Measurements from ENCODE around the gene SPATA20. TPM values are rescaled to one million over a fixed set of nuclear protein-coding genes. Genes with fewer than 3 reads are reported as not detected.

SPATA20 gene
- total RNA-seq, 3 donors from 2014 or later: 52.4 to 62.3 (median 58.4) TPM

DNA sequence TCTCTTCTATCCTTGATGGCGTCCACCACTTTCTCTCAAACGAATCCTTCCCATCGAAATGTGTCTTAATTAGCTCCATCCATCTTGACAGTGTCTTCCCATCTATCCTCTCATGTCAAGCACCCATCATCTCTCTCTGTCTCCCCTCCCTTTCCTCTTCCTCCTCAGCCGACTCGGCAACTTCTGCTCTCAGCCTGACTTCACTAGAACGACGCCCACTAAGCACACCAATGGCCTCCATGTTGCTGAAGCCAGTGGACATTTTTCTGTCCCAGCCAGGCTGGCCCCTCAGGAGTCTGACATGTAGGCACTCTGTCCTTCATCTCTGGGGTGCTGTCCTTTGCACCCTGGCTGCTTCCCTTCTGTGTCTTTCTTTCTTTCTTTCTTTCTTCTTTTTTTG, 2.5 kb upstream of the SPATA20 start:
- no peak for TF ChIP-seq POLR2AphosphoS5 (IDR thresholded peaks at IDR 0.05)
- TF ChIP-seq, protein P1, sequence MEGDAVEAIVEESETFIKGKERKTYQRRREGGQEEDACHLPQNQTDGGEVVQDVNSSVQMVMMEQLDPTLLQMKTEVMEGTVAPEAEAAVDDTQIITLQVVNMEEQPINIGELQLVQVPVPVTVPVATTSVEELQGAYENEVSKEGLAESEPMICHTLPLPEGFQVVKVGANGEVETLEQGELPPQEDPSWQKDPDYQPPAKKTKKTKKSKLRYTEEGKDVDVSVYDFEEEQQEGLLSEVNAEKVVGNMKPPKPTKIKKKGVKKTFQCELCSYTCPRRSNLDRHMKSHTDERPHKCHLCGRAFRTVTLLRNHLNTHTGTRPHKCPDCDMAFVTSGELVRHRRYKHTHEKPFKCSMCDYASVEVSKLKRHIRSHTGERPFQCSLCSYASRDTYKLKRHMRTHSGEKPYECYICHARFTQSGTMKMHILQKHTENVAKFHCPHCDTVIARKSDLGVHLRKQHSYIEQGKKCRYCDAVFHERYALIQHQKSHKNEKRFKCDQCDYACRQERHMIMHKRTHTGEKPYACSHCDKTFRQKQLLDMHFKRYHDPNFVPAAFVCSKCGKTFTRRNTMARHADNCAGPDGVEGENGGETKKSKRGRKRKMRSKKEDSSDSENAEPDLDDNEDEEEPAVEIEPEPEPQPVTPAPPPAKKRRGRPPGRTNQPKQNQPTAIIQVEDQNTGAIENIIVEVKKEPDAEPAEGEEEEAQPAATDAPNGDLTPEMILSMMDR (IDR thresholded peaks at IDR 0.05): no peak
- TF ChIP-seq POLR2A (IDR thresholded peaks at IDR 0.05): no peak

DNA sequence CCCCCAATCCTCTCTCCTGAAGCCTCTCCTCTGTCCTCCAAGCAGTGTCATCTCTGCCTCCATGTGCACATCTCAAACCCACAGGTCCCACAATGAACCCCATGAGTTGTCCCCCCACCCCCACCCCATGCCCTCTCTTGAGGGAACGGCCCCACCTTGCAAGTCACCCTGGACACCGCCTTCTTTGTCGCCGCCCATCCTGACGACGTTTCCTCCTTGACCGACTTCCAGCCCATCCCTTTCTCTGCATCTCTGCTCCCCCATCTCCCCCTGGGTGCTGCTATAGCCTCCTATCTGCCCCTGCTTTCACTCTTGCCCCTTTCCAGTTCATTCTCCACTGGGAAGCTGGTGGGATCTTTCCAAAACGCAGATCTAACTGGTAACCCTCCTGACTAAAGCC, 1.7 kb upstream of the SPATA20 start:
- no peak overlapping the region for H3K4me3 ChIP-seq
- peaks cover 0 to 3% of the 10 kb centered on the region in 2 donors for H3K4me1 ChIP-seq
- H3K27ac ChIP-seq: no peak overlapping the region
- no peaks in the 10 kb centered on the region for H3K27me3 ChIP-seq
- no peaks in the 10 kb centered on the region for H3K36me3 ChIP-seq
- no peak for TF ChIP-seq POLR2A (IDR thresholded peaks at IDR 0.05)
- TF ChIP-seq, protein P1 (IDR thresholded peaks at IDR 0.05): no peak
- TF ChIP-seq POLR2AphosphoS5 (IDR thresholded peaks at IDR 0.05): no peak
- no peaks in the 10 kb centered on the region for H3K9me3 ChIP-seq
- intact Hi-C loops (cut with DNase I; ENCODE audit: low total_unique reads): loop anchor here (10.0 kb wide), 1 partner anchor 299 kb away; no protein-coding TSS in a partner anchor
- DNase-seq (ENCODE audit: low spot score in 2 of 2): no peak

More for the DNA sequence above, 2.5 kb upstream of the SPATA20 start:
- Histone ChIP-seq H3K36me3 (no peaks in the 10 kb centered on the region), H3K4me1 (peaks cover 0 to 3% of the 10 kb centered on the region in 2 donors), H3K27me3 (no peaks in the 10 kb centered on the region), H3K27ac (no peak overlapping the region), H3K9me3 (no peaks in the 10 kb centered on the region), H3K4me3 (no peak overlapping the region)
- DNase-seq (ENCODE audit: low spot score in 2 of 2): no peak
- intact Hi-C loops (cut with DNase I; ENCODE audit: low total_unique reads): loop anchor here (10.0 kb wide), 1 partner anchor 300 kb away; no protein-coding TSS in a partner anchor

DNA sequence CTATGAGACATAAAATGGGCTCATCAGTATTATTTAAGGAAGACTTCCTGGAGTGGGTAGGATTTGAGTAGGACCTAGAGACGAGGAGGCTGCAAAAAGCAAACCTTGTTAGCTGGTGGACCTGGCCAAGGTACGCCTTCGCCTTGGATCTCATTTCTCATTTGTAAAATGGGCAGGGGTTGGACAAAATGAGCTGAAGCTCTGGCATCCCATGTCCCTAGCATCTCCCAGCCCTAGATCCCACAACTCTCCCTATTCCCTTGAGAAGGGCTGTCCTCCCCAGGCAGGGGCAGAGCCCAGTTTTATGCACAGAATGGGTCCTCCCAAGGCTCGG, 306 bp upstream of the SPATA20 start:
- TF ChIP-seq POLR2AphosphoS5 (IDR thresholded peaks at IDR 0.05) (no peak), POLR2A (IDR thresholded peaks at IDR 0.05) (no peak)
- TF ChIP-seq, protein P1 (IDR thresholded peaks at IDR 0.05): no peak
- Histone ChIP-seq H3K4me3 (peak overlapping the region; percentile 65 to 81 (median 72)), H3K36me3 (no peaks in the 10 kb centered on the region), H3K27ac (peak overlapping the region; percentile 26 to 86), H3K27me3 (no peaks in the 10 kb centered on the region), H3K4me1 (peaks cover 0 to 3% of the 10 kb centered on the region in 2 donors), H3K9me3 (no peaks in the 10 kb centered on the region)
- DNase-seq (ENCODE audit: low spot score in 2 of 2): no peak
- intact Hi-C loops (cut with DNase I; ENCODE audit: low total_unique reads): loop anchor here (10.0 kb wide), 1 partner anchor 298 kb away; no protein-coding TSS in a partner anchor

DNA sequence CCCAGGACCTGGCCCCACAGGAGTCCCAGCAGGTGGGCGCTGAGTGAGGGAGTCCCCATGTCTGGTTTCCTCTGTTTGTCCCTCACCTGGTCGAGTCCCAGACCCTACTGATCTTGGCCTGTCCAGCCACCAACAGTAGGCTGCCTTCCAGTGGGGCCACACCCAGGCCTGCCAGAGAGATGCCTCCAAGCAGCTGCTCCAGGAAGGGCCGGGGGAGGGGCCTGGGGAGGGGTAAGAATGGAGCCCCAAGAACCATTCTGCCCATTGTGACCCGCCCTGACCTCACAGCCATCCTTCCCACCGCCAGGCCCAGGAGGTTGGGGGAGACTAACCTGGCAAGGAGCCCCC, 736 bp downstream of the SPATA20 start:
- DNase-seq (ENCODE audit: low spot score in 2 of 2): no peak
- peak overlapping the region; percentile 65 to 81 (median 72) for H3K4me3 ChIP-seq
- intact Hi-C loops (cut with DNase I; ENCODE audit: low total_unique reads): loop anchor here (10.0 kb wide), 1 partner anchor 297 kb away; no protein-coding TSS in a partner anchor

DNA sequence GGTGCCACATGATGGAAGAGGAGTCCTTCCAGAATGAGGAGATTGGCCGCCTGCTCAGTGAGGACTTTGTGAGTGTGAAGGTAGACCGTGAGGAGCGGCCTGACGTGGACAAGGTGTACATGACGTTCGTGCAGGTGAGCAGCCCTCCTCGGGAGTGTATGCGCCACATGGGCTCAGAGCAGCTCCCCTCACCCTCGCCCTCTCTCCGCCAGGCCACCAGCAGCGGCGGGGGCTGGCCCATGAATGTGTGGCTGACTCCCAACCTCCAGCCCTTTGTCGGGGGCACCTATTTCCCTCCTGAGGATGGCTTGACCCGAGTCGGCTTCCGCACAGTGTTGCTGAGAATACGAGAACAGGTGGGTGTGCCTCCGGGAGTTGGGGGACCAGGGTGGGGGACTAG, 1.9 kb downstream of the SPATA20 start:
- Histone ChIP-seq H3K9me3 (no peaks in the 10 kb centered on the region), H3K4me3 (no peak overlapping the region), H3K4me1 (peaks cover 0 to 3% of the 10 kb centered on the region in 2 donors), H3K27ac (no peak overlapping the region), H3K36me3 (no peaks in the 10 kb centered on the region), H3K27me3 (no peaks in the 10 kb centered on the region)
- TF ChIP-seq, protein P1 (IDR thresholded peaks at IDR 0.05): no peak
- TF ChIP-seq POLR2A (IDR thresholded peaks at IDR 0.05): no peak
- TF ChIP-seq POLR2AphosphoS5 (IDR thresholded peaks at IDR 0.05): no peak
- no peak for DNase-seq (ENCODE audit: low spot score in 2 of 2)
- intact Hi-C loops (cut with DNase I; ENCODE audit: low total_unique reads): loop anchor here (10.0 kb wide), 1 partner anchor 296 kb away; no protein-coding TSS in a partner anchor

More for the DNA sequence above, 736 bp downstream of the SPATA20 start:
- TF ChIP-seq POLR2A (IDR thresholded peaks at IDR 0.05): no peak
- no peak for TF ChIP-seq POLR2AphosphoS5 (IDR thresholded peaks at IDR 0.05)
- TF ChIP-seq, protein P1 (IDR thresholded peaks at IDR 0.05): no peak
- Histone ChIP-seq H3K4me1 (peaks cover 0 to 3% of the 10 kb centered on the region in 2 donors), H3K9me3 (no peaks in the 10 kb centered on the region), H3K27me3 (no peaks in the 10 kb centered on the region), H3K27ac (peak overlapping the region; percentile 86 to 91), H3K36me3 (no peaks in the 10 kb centered on the region)
